Measurements from ENCODE around the gene WHRN. TPM values are rescaled to one million over a fixed set of nuclear protein-coding genes. Genes with fewer than 3 reads are reported as not detected.

WHRN gene
- total and polyA plus RNA-seq, 2 of the 13 experiments (the other 11 are each of a cell fraction or from before 2014, with no cell fraction given): 2.3 to 5.3 TPM

- Histone ChIP-seq H3K4me1 (ENCODE audit: insufficient read depth, low read length) (no peaks in the 10 kb centered on the region; the same call in 1 of the 2 replicates), H3K9ac (ENCODE audit: insufficient read depth, low read depth, low read length) (no peak overlapping the region), H3K4me3 (replicated peaks in 1 of 3; ENCODE audit: insufficient read depth in 1 of 3, low read depth in 2 of 3, low read length in 3 of 3) (no peak overlapping the region), H4K20me1 (ENCODE audit: insufficient read depth, low read length) (no peaks in the 10 kb centered on the region), H3K27ac (ENCODE audit: extremely low read length, insufficient read depth, low read length) (no peak overlapping the region), H2AFZ (ENCODE audit: low read length) (no peak overlapping the region), H3K4me2 (ENCODE audit: low read depth, low read length) (no peak overlapping the region), H3K36me3 (replicated peaks in 1 of 2; ENCODE audit: control insufficient read depth in 1 of 2, insufficient read depth in 2 of 2, low read length in 2 of 2) (peaks cover 0 to 13% of the 10 kb centered on the region in 2 experiments; a peak in 2 of 5 replicates), H3K9me3 (ENCODE audit: low read length) (no peaks in the 10 kb centered on the region), H3K79me2 (ENCODE audit: insufficient read depth, low read length) (no peaks in the 10 kb centered on the region), H3K27me3 (ENCODE audit: control insufficient read depth in 1 of 2, insufficient read depth in 2 of 2, low read length in 2 of 2) (no peaks in the 10 kb centered on the region)
- intact Hi-C loops (cut with micrococcal nuclease; ENCODE audit: unreplicated experiment) (no loop called here), in situ Hi-C loops (cut with HindIII; ENCODE audit: extremely low pct_ligation_motif_present, low pct_unique_long_range_greater_than_20kb) (no loop called here)
- FAIRE-seq (no peak), DNase-seq (ENCODE audit: low spot score) (no peak), ATAC-seq (no peak)
- ChIA-PET POLR2A (no interaction called here), CTCF (ENCODE audit: low intra/inter-chr PET ratio, low total read pairs) (no interaction called here)
- WGBS (ENCODE audit: low lambda C conversion rate): no CpG with 5 or more reads among the region's 7 CpGs
- no TSS peak for BruUV-seq (replicated peaks)
- TF ChIP-seq THAP7 (CRISPR knock-in tag; IDR thresholded peaks at IDR 0.05) (no peak), LCORL (IDR thresholded peaks at IDR 0.05) (no peak), LCORL (CRISPR knock-in tag; IDR thresholded peaks at IDR 0.05) (no peak), SIN3B (IDR thresholded peaks at IDR 0.05; ENCODE audit: low read length) (no peak), NFE2 (CRISPR knock-in tag; IDR thresholded peaks at IDR 0.05) (no peak), ZNF704 (CRISPR knock-in tag; IDR thresholded peaks at IDR 0.05; ENCODE audit: borderline replicate concordance) (no peak), DMAP1 (CRISPR knock-in tag; IDR thresholded peaks at IDR 0.05) (no peak), GATA4 (IDR thresholded peaks at IDR 0.05; ENCODE audit: borderline replicate concordance, low read depth) (no peak), NRL (CRISPR knock-in tag; IDR thresholded peaks at IDR 0.05; ENCODE audit: borderline replicate concordance) (no peak), ZNF597 (CRISPR knock-in tag; IDR thresholded peaks at IDR 0.05) (no peak), LRRFIP1 (CRISPR knock-in tag; conservative IDR thresholded peaks at IDR 0.05) (no peak), ZNF414 (CRISPR knock-in tag; IDR thresholded peaks at IDR 0.05) (no peak)
Measured at GRCh38 chr9:114371343-114371944, 133.8 kb downstream of the WHRN start.

Measured in HepG2 (cell line).